ENCODE results near the gene BOD1L2. TPM values are rescaled to one million over a fixed set of nuclear protein-coding genes. Genes with fewer than 3 reads are reported as not detected.
A peak's percentile ranks its signal among the peaks of the same experiment; 100 is the strongest.

Gene BOD1L2
- polyA plus RNA-seq, 4 donors: not detected

DNA sequence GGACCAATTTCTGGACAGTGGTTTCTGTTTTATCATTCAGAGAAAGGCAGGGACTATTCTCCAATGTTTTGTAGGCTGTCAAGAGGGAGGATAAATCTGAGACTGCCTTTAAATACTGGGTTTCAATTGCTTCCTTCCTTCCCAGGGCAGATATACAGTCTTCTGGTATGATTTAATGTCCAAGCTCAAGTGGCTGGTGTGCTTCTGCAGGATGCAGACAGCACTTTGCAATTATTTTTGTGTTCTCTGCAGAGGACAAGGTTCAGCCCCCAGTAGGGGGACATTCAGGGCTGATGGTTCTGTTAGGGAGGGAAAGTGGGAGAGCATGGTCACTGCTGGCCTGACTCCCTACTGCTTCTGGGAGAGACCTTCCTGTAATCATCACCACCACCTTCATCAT, 4.6 kb upstream of the BOD1L2 start:
- DNase-seq (no peak), FAIRE-seq (no peak)
- Histone ChIP-seq H3K36me3 (ENCODE audit: control insufficient read depth in 3 of 3, insufficient read depth in 2 of 3, low read depth in 1 of 3, low read length in 3 of 3) (no peaks in the 10 kb centered on the region), H3K4me1 (ENCODE audit: control insufficient read depth in 3 of 3, insufficient read depth in 2 of 3, low read depth in 1 of 3, low read length in 2 of 3) (peaks cover 0 to 47% (median 0%) of the 10 kb centered on the region in 3 donors), H3K9me3 (ENCODE audit: control insufficient read depth in 2 of 2, insufficient read depth in 1 of 2, low read depth in 1 of 2, low read length in 1 of 2) (peaks cover 0 to 3% of the 10 kb centered on the region in 2 donors), H3K27ac (ENCODE audit: low read depth in 1 of 3, low read length in 2 of 3) (peak overlapping the region in 1 of 3 donors; percentile 73), H3K4me3 (ENCODE audit: low read depth in 1 of 3, low read length in 3 of 3) (no peak overlapping the region), H3K27me3 (ENCODE audit: control insufficient read depth in 3 of 3, insufficient read depth in 3 of 3, low read length in 3 of 3) (peaks cover 0 to 2% (median 0%) of the 10 kb centered on the region in 3 donors)

DNA sequence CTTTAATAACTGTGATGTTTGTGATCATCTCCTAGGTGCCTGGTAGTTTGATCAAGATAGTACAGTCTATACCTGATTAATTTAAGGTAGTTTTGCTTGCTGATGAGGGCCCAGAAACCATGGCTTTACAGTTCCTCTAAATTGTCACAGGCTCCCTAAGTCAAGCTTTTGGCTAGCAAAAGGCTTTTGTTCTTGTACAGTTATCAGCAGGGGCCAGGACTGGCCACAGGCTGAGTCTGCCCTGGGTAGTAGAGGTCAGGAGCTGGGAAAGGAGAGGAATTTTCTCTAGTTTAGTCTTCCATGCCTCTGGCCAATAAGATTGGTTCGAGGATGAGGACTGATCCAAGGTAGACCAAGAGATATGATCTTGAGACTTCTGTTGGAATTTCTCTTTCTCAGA, 3.6 kb upstream of the BOD1L2 start:
- Histone ChIP-seq H3K36me3 (ENCODE audit: control insufficient read depth in 3 of 3, insufficient read depth in 2 of 3, low read depth in 1 of 3, low read length in 3 of 3) (no peaks in the 10 kb centered on the region), H3K27ac (ENCODE audit: low read depth in 1 of 3, low read length in 2 of 3) (no peak overlapping the region), H3K9me3 (ENCODE audit: control insufficient read depth in 2 of 2, insufficient read depth in 1 of 2, low read depth in 1 of 2, low read length in 1 of 2) (peaks cover 0 to 3% of the 10 kb centered on the region in 2 donors), H3K27me3 (ENCODE audit: control insufficient read depth in 3 of 3, insufficient read depth in 3 of 3, low read length in 3 of 3) (peaks cover 0 to 2% (median 0%) of the 10 kb centered on the region in 3 donors), H3K4me1 (ENCODE audit: control insufficient read depth in 3 of 3, insufficient read depth in 2 of 3, low read depth in 1 of 3, low read length in 2 of 3) (peaks cover 0 to 47% (median 0%) of the 10 kb centered on the region in 3 donors), H3K4me3 (ENCODE audit: low read depth in 1 of 3, low read length in 3 of 3) (no peak overlapping the region)
- 67 to 68% (median 68%) methylated on average over 1 of the region's 1 CpG for WGBS, 3 donors
- no peak for FAIRE-seq
- DNase-seq: no peak

DNA sequence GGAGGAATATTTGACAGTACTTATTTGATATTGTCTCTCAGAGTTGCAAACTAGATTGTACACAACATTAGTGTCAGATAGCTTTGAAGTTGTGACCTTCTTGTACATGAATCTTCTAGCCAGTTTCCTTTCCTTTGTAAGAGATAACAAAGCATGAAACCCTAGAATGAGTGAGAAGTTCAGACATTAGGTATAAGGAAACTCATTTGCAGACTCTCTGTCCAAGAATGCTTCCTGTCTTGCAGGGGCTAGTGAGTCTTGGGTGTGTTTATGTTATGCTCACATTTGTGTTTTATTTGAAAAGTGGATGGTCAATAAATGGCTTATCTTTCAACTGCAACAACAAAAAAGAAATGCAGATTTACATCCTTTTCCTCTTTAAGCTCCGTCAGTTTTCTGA, 1.4 kb downstream of the BOD1L2 start:
- peaks cover 0 to 2% (median 0%) of the 10 kb centered on the region in 3 donors for H3K27me3 ChIP-seq (ENCODE audit: control insufficient read depth in 3 of 3, insufficient read depth in 3 of 3, low read length in 3 of 3)
- no peak for DNase-seq
- no peaks in the 10 kb centered on the region for H3K9me3 ChIP-seq (ENCODE audit: control insufficient read depth in 2 of 2, insufficient read depth in 1 of 2, low read depth in 1 of 2, low read length in 1 of 2)
- no peak overlapping the region for H3K4me3 ChIP-seq (ENCODE audit: low read depth in 1 of 3, low read length in 3 of 3)
- H3K36me3 ChIP-seq (ENCODE audit: control insufficient read depth in 3 of 3, insufficient read depth in 2 of 3, low read depth in 1 of 3, low read length in 3 of 3): no peaks in the 10 kb centered on the region
- H3K4me1 ChIP-seq (ENCODE audit: control insufficient read depth in 3 of 3, insufficient read depth in 2 of 3, low read depth in 1 of 3, low read length in 2 of 3): peaks cover 0 to 26% (median 0%) of the 10 kb centered on the region in 3 donors
- no peak overlapping the region for H3K27ac ChIP-seq (ENCODE audit: low read depth in 1 of 3, low read length in 2 of 3)
- WGBS, 3 donors: 20 to 52% (median 38%) methylated on average over 1 of the region's 1 CpG
- no peak for FAIRE-seq

DNA sequence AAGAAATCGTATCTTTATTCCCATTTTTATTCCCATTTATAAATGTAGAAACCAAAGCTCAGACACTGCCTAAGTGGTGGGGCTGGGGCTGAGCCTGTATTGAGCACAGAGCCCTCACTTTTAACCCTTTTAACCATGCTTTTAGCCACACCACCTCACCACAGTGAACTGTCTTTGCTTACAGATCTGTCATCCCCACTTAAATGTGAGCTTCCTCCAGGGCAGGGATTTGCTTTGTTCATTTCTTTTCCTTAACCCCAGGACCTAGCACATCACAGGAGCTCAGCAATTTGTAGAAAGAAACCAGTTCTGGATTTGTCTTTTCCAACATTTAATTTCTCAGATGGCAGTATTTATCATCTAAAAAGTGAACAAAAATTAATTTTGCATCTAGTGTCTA, 2.2 kb downstream of the BOD1L2 start:
- no peak for DNase-seq

DNA sequence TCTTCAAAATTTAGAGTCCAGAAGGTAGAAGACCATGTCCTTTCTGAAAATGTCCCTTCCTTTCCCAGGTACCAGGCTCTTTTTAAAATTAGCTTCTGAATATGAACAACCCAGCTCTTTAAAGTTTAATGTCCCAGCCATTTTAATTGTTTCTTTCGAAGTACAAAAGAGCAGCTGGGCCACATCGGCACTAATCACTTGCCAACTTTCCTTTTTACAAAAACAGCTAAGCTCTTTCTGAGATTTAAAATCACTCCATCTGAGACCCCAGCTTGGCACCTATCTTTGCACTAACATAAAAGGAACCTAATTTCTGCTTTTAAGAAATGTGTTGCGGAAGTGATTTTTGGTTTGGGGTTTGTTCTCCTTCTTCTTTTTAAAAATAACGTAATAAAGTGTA, 2.6 kb downstream of the BOD1L2 start:
- Histone ChIP-seq H3K4me1 (ENCODE audit: control insufficient read depth in 3 of 3, insufficient read depth in 2 of 3, low read depth in 1 of 3, low read length in 2 of 3) (peaks cover 0 to 27% (median 0%) of the 10 kb centered on the region in 3 donors), H3K27me3 (ENCODE audit: control insufficient read depth in 3 of 3, insufficient read depth in 3 of 3, low read length in 3 of 3) (no peaks in the 10 kb centered on the region), H3K36me3 (ENCODE audit: control insufficient read depth in 3 of 3, insufficient read depth in 2 of 3, low read depth in 1 of 3, low read length in 3 of 3) (no peaks in the 10 kb centered on the region), H3K4me3 (ENCODE audit: low read depth in 1 of 3, low read length in 3 of 3) (no peak overlapping the region), H3K9me3 (ENCODE audit: control insufficient read depth in 2 of 2, insufficient read depth in 1 of 2, low read depth in 1 of 2, low read length in 1 of 2) (no peaks in the 10 kb centered on the region), H3K27ac (ENCODE audit: low read depth in 1 of 3, low read length in 2 of 3) (no peak overlapping the region)
- 45 to 52% (median 48%) methylated on average over 4 of the region's 4 CpGs for WGBS, 3 donors
- no peak for DNase-seq
- no peak for FAIRE-seq

More for the DNA sequence above, 2.2 kb downstream of the BOD1L2 start:
- H3K4me1 ChIP-seq (ENCODE audit: control insufficient read depth in 3 of 3, insufficient read depth in 2 of 3, low read depth in 1 of 3, low read length in 2 of 3): peaks cover 0 to 23% (median 0%) of the 10 kb centered on the region in 3 donors
- no peak overlapping the region for H3K4me3 ChIP-seq (ENCODE audit: low read depth in 1 of 3, low read length in 3 of 3)
- no peaks in the 10 kb centered on the region for H3K27me3 ChIP-seq (ENCODE audit: control insufficient read depth in 3 of 3, insufficient read depth in 3 of 3, low read length in 3 of 3)
- H3K9me3 ChIP-seq (ENCODE audit: control insufficient read depth in 2 of 2, insufficient read depth in 1 of 2, low read depth in 1 of 2, low read length in 1 of 2): no peaks in the 10 kb centered on the region
- 71 to 91% (median 88%) methylated on average over 1 of the region's 1 CpG for WGBS, 3 donors
- no peak for FAIRE-seq
- no peaks in the 10 kb centered on the region for H3K36me3 ChIP-seq (ENCODE audit: control insufficient read depth in 3 of 3, insufficient read depth in 2 of 3, low read depth in 1 of 3, low read length in 3 of 3)
- H3K27ac ChIP-seq (ENCODE audit: low read depth in 1 of 3, low read length in 2 of 3): no peak overlapping the region

DNA sequence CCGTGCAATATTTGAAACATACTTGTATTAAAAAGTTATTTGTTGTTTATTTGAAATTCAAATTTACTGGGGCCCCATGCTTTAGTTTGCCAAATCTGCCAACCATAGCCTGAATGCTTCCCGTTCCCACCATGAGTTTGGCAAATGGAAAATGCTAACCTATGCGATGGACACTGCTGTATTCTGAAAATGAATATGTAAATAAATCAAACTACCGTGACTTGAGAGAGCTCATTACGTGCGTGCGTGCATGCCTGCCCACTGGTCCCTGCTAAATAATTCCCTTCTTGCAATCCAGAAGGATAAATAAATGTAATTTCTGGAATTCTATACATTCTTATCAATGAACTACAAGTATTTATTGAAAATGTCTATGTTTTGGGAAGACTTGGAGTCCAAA, 3.2 kb downstream of the BOD1L2 start:
- WGBS, 3 donors: 59 to 80% (median 80%) methylated on average over 7 of the region's 7 CpGs
- H3K9me3 ChIP-seq (ENCODE audit: control insufficient read depth in 2 of 2, insufficient read depth in 1 of 2, low read depth in 1 of 2, low read length in 1 of 2): no peaks in the 10 kb centered on the region
- no peak overlapping the region for H3K27ac ChIP-seq (ENCODE audit: low read depth in 1 of 3, low read length in 2 of 3)
- H3K36me3 ChIP-seq (ENCODE audit: control insufficient read depth in 3 of 3, insufficient read depth in 2 of 3, low read depth in 1 of 3, low read length in 3 of 3): no peaks in the 10 kb centered on the region
- DNase-seq: no peak
- peaks cover 0 to 32% (median 0%) of the 10 kb centered on the region in 3 donors for H3K4me1 ChIP-seq (ENCODE audit: control insufficient read depth in 3 of 3, insufficient read depth in 2 of 3, low read depth in 1 of 3, low read length in 2 of 3)
- no peak for FAIRE-seq
- no peak overlapping the region for H3K4me3 ChIP-seq (ENCODE audit: low read depth in 1 of 3, low read length in 3 of 3)
- no peaks in the 10 kb centered on the region for H3K27me3 ChIP-seq (ENCODE audit: control insufficient read depth in 3 of 3, insufficient read depth in 3 of 3, low read length in 3 of 3)

DNA sequence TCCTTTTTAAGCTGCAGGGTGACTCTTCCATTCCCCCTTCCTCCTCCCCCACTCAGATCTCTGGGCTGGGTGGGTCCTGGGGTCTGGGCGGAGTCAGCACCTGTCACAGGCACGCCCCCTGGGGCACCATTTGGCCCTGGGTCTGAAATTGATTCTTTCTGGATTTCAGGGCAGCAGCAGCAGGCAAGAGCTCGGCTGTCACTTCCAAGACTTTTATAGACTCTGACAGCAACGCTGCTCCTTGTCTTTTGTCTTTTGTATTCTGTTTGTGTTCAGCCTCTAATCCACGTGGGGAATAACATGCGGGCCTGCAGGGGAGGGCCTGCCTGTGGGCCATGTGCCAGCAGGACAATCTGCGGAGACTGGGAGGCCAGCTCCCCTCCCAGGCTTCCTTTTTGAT, 3.9 kb downstream of the BOD1L2 start:
- FAIRE-seq (no peak), DNase-seq (peak; percentile 14 to 57)
- Histone ChIP-seq H3K27me3 (ENCODE audit: control insufficient read depth in 3 of 3, insufficient read depth in 3 of 3, low read length in 3 of 3) (no peaks in the 10 kb centered on the region), H3K4me1 (ENCODE audit: control insufficient read depth in 3 of 3, insufficient read depth in 2 of 3, low read depth in 1 of 3, low read length in 2 of 3) (peaks cover 0 to 34% (median 0%) of the 10 kb centered on the region in 3 donors), H3K4me3 (ENCODE audit: low read depth in 1 of 3, low read length in 3 of 3) (no peak overlapping the region), H3K27ac (ENCODE audit: low read depth in 1 of 3, low read length in 2 of 3) (peak overlapping the region in 1 of 3 donors; percentile 34), H3K36me3 (ENCODE audit: control insufficient read depth in 3 of 3, insufficient read depth in 2 of 3, low read depth in 1 of 3, low read length in 3 of 3) (no peaks in the 10 kb centered on the region), H3K9me3 (ENCODE audit: control insufficient read depth in 2 of 2, insufficient read depth in 1 of 2, low read depth in 1 of 2, low read length in 1 of 2) (no peaks in the 10 kb centered on the region)
- 4 to 10% (median 8%) methylated on average over 7 of the region's 7 CpGs for WGBS, 3 donors

DNA sequence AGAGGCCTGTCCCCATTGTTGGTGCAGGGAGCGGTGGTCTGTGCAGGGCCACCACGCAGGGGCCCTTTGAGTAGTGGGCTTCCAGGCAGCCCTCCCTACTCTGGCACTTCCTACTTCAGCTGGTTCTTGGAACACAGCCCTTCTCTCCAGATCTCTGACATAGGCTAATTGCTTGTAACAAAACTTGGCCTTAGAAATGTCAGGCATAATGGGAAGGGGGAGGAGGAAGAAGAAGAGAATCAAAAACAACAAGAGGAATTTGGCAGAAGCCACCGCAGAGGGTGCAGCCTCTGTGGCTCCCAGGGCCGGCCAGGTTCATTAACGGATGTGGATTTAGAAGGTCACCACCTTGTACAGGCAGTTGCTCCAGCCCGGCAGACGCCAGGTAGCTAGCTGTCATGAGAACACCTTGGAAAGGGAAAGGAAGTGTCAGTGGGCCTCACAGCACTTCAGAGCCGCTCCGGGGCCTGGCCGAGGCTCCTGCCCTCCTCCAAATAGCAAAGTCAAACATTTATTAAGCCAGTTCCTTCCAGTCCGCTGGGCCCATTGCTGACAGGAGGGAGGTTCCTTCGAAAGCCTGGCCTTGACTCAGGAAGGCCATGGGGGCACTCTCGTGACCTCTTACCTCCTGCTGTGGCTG, 7.4 kb downstream of the BOD1L2 start:
- Histone ChIP-seq H3K9me3 (ENCODE audit: control insufficient read depth in 2 of 2, insufficient read depth in 1 of 2, low read depth in 1 of 2, low read length in 1 of 2) (peaks cover 0 to 6% of the 10 kb centered on the region in 2 donors), H3K27ac (ENCODE audit: low read depth in 1 of 3, low read length in 2 of 3) (no peak overlapping the region), H3K4me3 (ENCODE audit: low read depth in 1 of 3, low read length in 3 of 3) (no peak overlapping the region), H3K4me1 (ENCODE audit: control insufficient read depth in 3 of 3, insufficient read depth in 2 of 3, low read depth in 1 of 3, low read length in 2 of 3) (peaks cover 0 to 28% (median 0%) of the 10 kb centered on the region in 3 donors), H3K36me3 (ENCODE audit: control insufficient read depth in 3 of 3, insufficient read depth in 2 of 3, low read depth in 1 of 3, low read length in 3 of 3) (no peaks in the 10 kb centered on the region), H3K27me3 (ENCODE audit: control insufficient read depth in 3 of 3, insufficient read depth in 3 of 3, low read length in 3 of 3) (no peaks in the 10 kb centered on the region)
- DNase-seq (no peak), FAIRE-seq (no peak)
- 52 to 74% (median 74%) methylated on average over 13 of the region's 13 CpGs for WGBS, 3 donors

DNA sequence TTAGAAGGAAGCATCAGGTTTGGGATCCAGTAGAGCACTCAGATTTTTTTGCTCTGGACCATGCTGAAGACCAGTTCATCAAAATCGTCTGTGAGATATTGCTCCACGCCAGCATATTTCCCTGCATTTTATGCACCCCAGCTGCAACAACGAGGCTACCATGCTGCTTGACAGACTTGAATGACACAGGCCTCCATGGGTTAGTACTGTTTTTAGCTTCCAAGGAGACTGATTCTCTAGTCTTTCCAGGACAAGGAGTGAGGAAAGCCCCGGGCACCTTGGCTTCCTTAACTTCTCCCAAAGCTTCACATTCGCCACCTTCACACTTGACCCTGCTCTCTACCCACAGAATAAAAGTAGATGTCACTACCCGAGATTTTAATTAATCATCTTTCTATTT, 17.5 kb downstream of the BOD1L2 start:
- DNase-seq (no peak), FAIRE-seq (no peak)
- no peaks in the 10 kb centered on the region for H3K27me3 ChIP-seq (ENCODE audit: control insufficient read depth in 3 of 3, insufficient read depth in 3 of 3, low read length in 3 of 3)
- no peaks in the 10 kb centered on the region for H3K4me1 ChIP-seq (ENCODE audit: control insufficient read depth in 3 of 3, insufficient read depth in 2 of 3, low read depth in 1 of 3, low read length in 2 of 3)
- no peaks in the 10 kb centered on the region for H3K36me3 ChIP-seq (ENCODE audit: control insufficient read depth in 3 of 3, insufficient read depth in 2 of 3, low read depth in 1 of 3, low read length in 3 of 3)
- no peak overlapping the region for H3K27ac ChIP-seq (ENCODE audit: low read depth in 1 of 3, low read length in 2 of 3)
- no peak overlapping the region for H3K4me3 ChIP-seq (ENCODE audit: low read depth in 1 of 3, low read length in 3 of 3)
- 68 to 85% (median 69%) methylated on average over 6 of the region's 6 CpGs for WGBS, 3 donors
- peaks cover 0 to 14% of the 10 kb centered on the region in 2 donors for H3K9me3 ChIP-seq (ENCODE audit: control insufficient read depth in 2 of 2, insufficient read depth in 1 of 2, low read depth in 1 of 2, low read length in 1 of 2)

Data from small intestine (tissue), 7 donors.